Measurements from ENCODE around the gene MIPEP.

- no peak for TF ChIP-seq CTCF (IDR thresholded peaks at IDR 0.05)
- TF ChIP-seq POLR2A (IDR thresholded peaks at IDR 0.05) = no peak
Measured at GRCh38 chr13:23699271-23699670, 189.9 kb downstream of the MIPEP start.

All from adrenal gland (tissue), 5 donors.